NT2/D1 (cell line): ENCODE data around the gene MASP2.

ENCODE experiments used
- SUZ12 ChIP-seq: IDR thresholded peaks from 2 replicates; pipeline ENCODE4 v1.6.1; 2011; ENCODE audit not compliant: insufficient read length, insufficient read depth; ENCODE audit errors: extremely low read depth
- YY1 ChIP-seq: IDR thresholded peaks from 2 replicates; pipeline ENCODE4 v1.6.1; 2011; ENCODE audit not compliant: insufficient read length, insufficient read depth
- ZNF274 ChIP-seq: IDR thresholded peaks from 2 replicates; pipeline ENCODE4 v1.6.1; 2011; ENCODE audit warnings: mild to moderate bottlenecking, low read depth, low read length

GRCh38 chr1:10987840-10988417 is 59.1 kb downstream of the MASP2 start:
- TF ChIP-seq SUZ12 (no peak), ZNF274 (no peak), YY1 (no peak)
